Spleen (tissue), 11 donors: ENCODE results near the gene PRXL2B. TPM values are rescaled to one million over a fixed set of nuclear protein-coding genes. Genes with fewer than 3 reads are reported as not detected.

ENCODE experiments used
- DNase-seq: peaks from one replicate; pipeline ENCODE4 v3.0.0-alpha.2; 2020
- H3K27ac ChIP-seq, 8 donors: fragments of 200-600 bp; sonication (generic) in 7 of 8; 1 replicate in 4 of 8; 2 replicates in 4 of 8; pipeline versions ENCODE4 v1.5.0 to v1.8.0; 2016 to 2021; ENCODE audit warnings: inconsistent platforms in 4 of 8, mild to moderate bottlenecking in 4 of 8, moderate library complexity in 1 of 8
- H3K27me3 ChIP-seq, 7 donors: fragments of 200-600 bp; sonication (generic) in 6 of 7; replicated peaks in 1 of 7; 1 replicate in 4 of 7; 2 replicates in 3 of 7; pipeline versions ENCODE4 v1.5.0 to v1.8.0; 2016 to 2021; ENCODE audit warnings: inconsistent platforms in 3 of 7, mild to moderate bottlenecking in 1 of 7
- H3K36me3 ChIP-seq, 6 donors: fragments of 200-600 bp; sonication (generic) in 5 of 6; 1 replicate in 4 of 6; 2 replicates in 2 of 6; pipeline versions ENCODE4 v1.5.0 to v1.8.0; 2016 to 2021; ENCODE audit warnings: inconsistent platforms in 2 of 6
- H3K4me1 ChIP-seq, 6 donors: fragments of 200-600 bp; sonication (generic) in 5 of 6; 1 replicate in 3 of 6; 2 replicates in 3 of 6; pipeline versions ENCODE4 v1.5.0 to v1.8.0; 2016 to 2021; ENCODE audit warnings: inconsistent platforms in 3 of 6
- H3K4me3 ChIP-seq, 8 donors: fragments of 200-600 bp; sonication (generic) in 7 of 8; 1 replicate in 4 of 8; 2 replicates in 4 of 8; pipeline versions ENCODE4 v1.5.0 to v1.8.0; 2016 to 2021; ENCODE audit warnings: inconsistent platforms in 4 of 8, mild to moderate bottlenecking in 4 of 8, moderate library complexity in 2 of 8
- H3K9me3 ChIP-seq, 8 donors: fragments of 200-600 bp; sonication (generic) in 7 of 8; 1 replicate in 4 of 8; 2 replicates in 4 of 8; pipeline versions ENCODE4 v1.5.0 to v1.8.0; 2016 to 2021; ENCODE audit warnings: inconsistent platforms in 4 of 8
- POLR2A ChIP-seq, 3 donors: fragments of 450-650 bp; IDR thresholded peaks; one replicate each; pipeline ENCODE4 v1.5.1; 2017; ENCODE audit warnings: antibody characterized with exemption in 3 of 3, mild to moderate bottlenecking in 1 of 3
- POLR2AphosphoS5 ChIP-seq, 3 donors: sonication (generic); formaldehyde crosslinking; IDR thresholded peaks; one replicate each; pipeline ENCODE4 v1.5.1; 2017; ENCODE audit warnings: antibody characterized with exemption in 3 of 3
- WGBS, 5 donors: extraction: QIAGEN DNeasy Blood & Tissue Kit in 3 of 5; methylation state at CpG; one replicate each; pipeline versions ENCODE4 v1.1.5 to v1.1.7; 2013 to 2018; 5-methylcytosine and 5-hydroxymethylcytosine counted together
- intact Hi-C: fragments of 100-400 bp; cut with DNase I; formaldehyde crosslinking; loops from one replicate; pipeline ENCODE4 v1.15.0; 2023; ENCODE audit warnings: low total_unique reads
- polyA plus RNA-seq, 3 donors: library from polyadenylated mRNA; stranded (reverse); fragments of 200-250 nt; gene quantifications; one replicate each; pipeline ENCODE4 v1.2.1, GENCODE V29; 2013
- total RNA-seq, 7 donors: library from RNA; depleted of rRNA in 3 of 7; stranded (reverse); fragments of >200 nt in 3 of 7; fragmentation: NEBNext Ultra II Directional in 4 of 7; extraction: Animal tissue kit (Norgen Biotek cat#: 25700) in 4 of 7; gene quantifications; one replicate each; pipeline versions ENCODE4 v1.1.0 to v1.2.1, GENCODE V29; 2016 to 2021
- TF ChIP-seq, protein P1 (sequence below), 11 experiments: fragments of 200-600 bp in 7 of 11; fragments of 450-650 bp in 4 of 11; sonication (generic) in 4 of 11; IDR thresholded peaks in 8 of 11; conservative IDR thresholded peaks in 3 of 11; 1 replicate in 7 of 11; 2 replicates in 4 of 11; pipeline versions ENCODE4 v1.4.0 to v1.8.0; 2016 to 2021; ENCODE audit warnings: antibody characterized with exemption in 11 of 11, inconsistent platforms in 4 of 11, mild to moderate bottlenecking in 1 of 11
- donor health status: healthy with polysubstance abuse.
- donor health status: DM: no; HTN: no; CAD: no; lungs with moderate emphysema.
- donor health status: DM: no; HTN: no; CAD: no.
- donor health status: Bipolar disorder and iron deficiency.
- donor health status: healthy.
- donor health status: DM: no; HTN: no; CAD: no.
- donor health status: DM: yes; HTN: yes; CAD: no.

Gene PRXL2B
- total and polyA plus RNA-seq, 10 donors = 10.7 to 43.0 (median 25.0) TPM

- H3K4me1 ChIP-seq = peaks cover 0 to 23% (median 13%) of the 10 kb centered on the region in 6 donors
- peaks cover 0 to 12% (median 9%) of the 10 kb centered on the region in 8 donors for H3K9me3 ChIP-seq
- H3K27ac ChIP-seq = peak overlapping the region in 4 of 8 donors; percentile 18 to 32 (median 27)
- H3K4me3 ChIP-seq = peak overlapping the region in 6 of 8 donors; percentile 7 to 53 (median 20)
- intact Hi-C loops = loop anchor here (5.0 kb wide), 1 partner anchor 48 kb away; no protein-coding TSS in a partner anchor
- peak; percentile 88 for DNase-seq
- peaks cover 0 to 17% (median 5%) of the 10 kb centered on the region in 6 donors for H3K36me3 ChIP-seq
- peaks cover 0 to 23% (median 0%) of the 10 kb centered on the region in 7 donors for H3K27me3 ChIP-seq
- TF ChIP-seq POLR2AphosphoS5 (IDR thresholded peaks at IDR 0.05) (peak; percentile 35 to 68 (median 62)), POLR2A (IDR thresholded peaks at IDR 0.05) (no peak)
- TF ChIP-seq, protein P1, sequence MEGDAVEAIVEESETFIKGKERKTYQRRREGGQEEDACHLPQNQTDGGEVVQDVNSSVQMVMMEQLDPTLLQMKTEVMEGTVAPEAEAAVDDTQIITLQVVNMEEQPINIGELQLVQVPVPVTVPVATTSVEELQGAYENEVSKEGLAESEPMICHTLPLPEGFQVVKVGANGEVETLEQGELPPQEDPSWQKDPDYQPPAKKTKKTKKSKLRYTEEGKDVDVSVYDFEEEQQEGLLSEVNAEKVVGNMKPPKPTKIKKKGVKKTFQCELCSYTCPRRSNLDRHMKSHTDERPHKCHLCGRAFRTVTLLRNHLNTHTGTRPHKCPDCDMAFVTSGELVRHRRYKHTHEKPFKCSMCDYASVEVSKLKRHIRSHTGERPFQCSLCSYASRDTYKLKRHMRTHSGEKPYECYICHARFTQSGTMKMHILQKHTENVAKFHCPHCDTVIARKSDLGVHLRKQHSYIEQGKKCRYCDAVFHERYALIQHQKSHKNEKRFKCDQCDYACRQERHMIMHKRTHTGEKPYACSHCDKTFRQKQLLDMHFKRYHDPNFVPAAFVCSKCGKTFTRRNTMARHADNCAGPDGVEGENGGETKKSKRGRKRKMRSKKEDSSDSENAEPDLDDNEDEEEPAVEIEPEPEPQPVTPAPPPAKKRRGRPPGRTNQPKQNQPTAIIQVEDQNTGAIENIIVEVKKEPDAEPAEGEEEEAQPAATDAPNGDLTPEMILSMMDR (IDR thresholded peaks at IDR 0.05 in 8 of 11, conservative IDR thresholded peaks at IDR 0.05 in 3 of 11) = no peak
- 35 to 59% (median 41%) methylated on average over 16 to 20 of the region's 20 CpGs for WGBS, 5 donors
Measured at GRCh38 chr1:2594001-2594640, 7.5 kb downstream of the PRXL2B start.

- Histone ChIP-seq H3K9me3 (peaks cover 0 to 14% (median 10%) of the 10 kb centered on the region in 8 donors), H3K4me3 (no peak overlapping the region), H3K4me1 (peaks cover 0 to 22% (median 13%) of the 10 kb centered on the region in 6 donors), H3K27me3 (peaks cover 0 to 23% (median 0%) of the 10 kb centered on the region in 7 donors), H3K36me3 (peaks cover 0 to 11% (median under 1%) of the 10 kb centered on the region in 6 donors), H3K27ac (peak overlapping the region in 1 of 8 donors; percentile 32)
- DNase-seq = peak; percentile 72
- intact Hi-C loops = loop anchor here (5.0 kb wide), 1 partner anchor 48 kb away; no protein-coding TSS in a partner anchor
- no peak for TF ChIP-seq POLR2A (IDR thresholded peaks at IDR 0.05)
- no peak for TF ChIP-seq POLR2AphosphoS5 (IDR thresholded peaks at IDR 0.05)
- TF ChIP-seq, protein P1 (IDR thresholded peaks at IDR 0.05 in 8 of 11, conservative IDR thresholded peaks at IDR 0.05 in 3 of 11) = no peak
- 84 to 94% (median 91%) methylated on average over 14 to 17 of the region's 17 CpGs for WGBS, 5 donors
Measured at GRCh38 chr1:2594641-2595131, 8.1 kb downstream of the PRXL2B start.

DNA sequence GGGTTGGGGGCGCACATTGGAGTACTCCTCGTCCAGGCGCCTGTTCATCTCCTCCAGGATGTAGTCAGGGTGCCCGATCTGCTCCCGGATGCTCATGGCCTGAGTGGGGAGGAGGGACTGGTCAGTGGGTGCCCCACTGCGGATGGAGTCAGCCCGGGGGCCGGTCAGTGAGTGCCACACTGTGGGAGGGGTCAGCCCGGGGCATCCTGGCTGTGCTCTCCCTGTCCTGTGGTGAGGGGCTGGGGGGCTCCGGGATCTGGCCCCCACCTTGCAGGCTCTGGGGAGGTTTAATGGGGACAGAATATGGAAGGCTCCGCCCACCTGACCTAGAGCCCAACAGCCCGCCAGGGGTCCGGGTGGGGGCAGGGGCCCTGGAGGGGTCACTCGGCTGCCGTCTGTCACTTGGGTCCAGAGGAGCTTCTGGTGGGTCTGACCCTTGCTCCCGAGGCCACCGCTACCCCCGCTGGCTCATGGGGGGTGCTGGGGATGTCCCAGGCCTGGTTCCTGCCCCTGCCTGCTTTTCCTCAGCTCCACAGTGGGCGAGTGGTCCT is 8.8 kb downstream of the PRXL2B start:
- Histone ChIP-seq H3K36me3 (peaks cover 0 to 5% (median 0%) of the 10 kb centered on the region in 6 donors), H3K9me3 (peaks cover 0 to 14% (median 10%) of the 10 kb centered on the region in 8 donors), H3K4me3 (no peak overlapping the region), H3K27me3 (peaks cover 0 to 23% (median 0%) of the 10 kb centered on the region in 7 donors), H3K27ac (no peak overlapping the region), H3K4me1 (peaks cover 0 to 22% (median 13%) of the 10 kb centered on the region in 6 donors)
- TF ChIP-seq POLR2A (IDR thresholded peaks at IDR 0.05) (no peak), POLR2AphosphoS5 (IDR thresholded peaks at IDR 0.05) (no peak)
- TF ChIP-seq, protein P1 (IDR thresholded peaks at IDR 0.05 in 8 of 11, conservative IDR thresholded peaks at IDR 0.05 in 3 of 11) = no peak
- peak; percentile 71 for DNase-seq
- WGBS, 5 donors = 83 to 100% (median 83%) methylated on average over 1 to 19 of the region's 19 CpGs
- intact Hi-C loops = no loop called here
